ENCODE results near the gene PTPRQ.

PTPRQ gene

DNA sequence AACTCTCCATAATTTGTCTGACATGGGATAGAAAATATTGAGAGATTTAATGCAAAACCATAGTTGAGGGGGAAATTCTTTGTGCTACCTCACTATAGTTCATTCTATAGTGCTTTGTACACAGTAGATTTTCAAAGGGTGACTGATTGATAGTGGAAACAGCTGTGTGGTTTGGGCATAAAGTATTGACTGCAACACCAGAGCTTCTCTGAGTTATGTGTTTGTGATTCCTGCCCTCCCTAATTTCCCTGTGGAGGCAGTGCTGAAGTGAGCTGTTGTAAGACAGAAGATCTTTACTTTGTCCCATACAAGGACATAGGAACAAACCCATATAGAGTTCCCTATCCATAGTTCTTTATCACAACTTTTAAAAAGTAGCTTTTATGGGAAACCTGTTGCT, 47.1 kb downstream of the PTPRQ start:
- TF ChIP-seq, protein P1, sequence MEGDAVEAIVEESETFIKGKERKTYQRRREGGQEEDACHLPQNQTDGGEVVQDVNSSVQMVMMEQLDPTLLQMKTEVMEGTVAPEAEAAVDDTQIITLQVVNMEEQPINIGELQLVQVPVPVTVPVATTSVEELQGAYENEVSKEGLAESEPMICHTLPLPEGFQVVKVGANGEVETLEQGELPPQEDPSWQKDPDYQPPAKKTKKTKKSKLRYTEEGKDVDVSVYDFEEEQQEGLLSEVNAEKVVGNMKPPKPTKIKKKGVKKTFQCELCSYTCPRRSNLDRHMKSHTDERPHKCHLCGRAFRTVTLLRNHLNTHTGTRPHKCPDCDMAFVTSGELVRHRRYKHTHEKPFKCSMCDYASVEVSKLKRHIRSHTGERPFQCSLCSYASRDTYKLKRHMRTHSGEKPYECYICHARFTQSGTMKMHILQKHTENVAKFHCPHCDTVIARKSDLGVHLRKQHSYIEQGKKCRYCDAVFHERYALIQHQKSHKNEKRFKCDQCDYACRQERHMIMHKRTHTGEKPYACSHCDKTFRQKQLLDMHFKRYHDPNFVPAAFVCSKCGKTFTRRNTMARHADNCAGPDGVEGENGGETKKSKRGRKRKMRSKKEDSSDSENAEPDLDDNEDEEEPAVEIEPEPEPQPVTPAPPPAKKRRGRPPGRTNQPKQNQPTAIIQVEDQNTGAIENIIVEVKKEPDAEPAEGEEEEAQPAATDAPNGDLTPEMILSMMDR (IDR thresholded peaks at IDR 0.05; ENCODE audit: low read depth, low read length, missing control alignments) = no peak
- no peak overlapping the region for H3K4me3 ChIP-seq (ENCODE audit: low read depth, low read length)
- DNase-seq (ENCODE audit: low read depth) = no peak

DNA sequence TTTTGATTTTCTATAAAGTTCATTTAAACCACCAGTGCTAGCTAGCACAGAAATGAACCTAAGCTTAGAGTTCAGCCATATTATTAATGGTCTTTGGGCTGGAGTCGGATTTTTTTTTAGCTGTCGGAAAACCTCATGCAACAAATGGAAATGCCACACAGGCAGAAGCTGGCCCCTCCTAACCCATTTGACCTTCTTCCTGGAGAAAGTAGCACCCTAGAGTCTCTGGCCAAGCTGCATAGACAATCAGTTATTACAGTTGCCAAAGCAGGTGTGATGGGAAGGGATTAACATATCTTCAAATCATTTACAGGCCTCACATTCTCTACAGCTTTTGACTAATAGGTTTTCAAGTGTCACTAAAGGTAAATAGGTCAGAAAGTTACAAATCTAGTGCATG, 49.4 kb downstream of the PTPRQ start:
- no peak overlapping the region for H3K4me3 ChIP-seq (ENCODE audit: low read depth, low read length)
- TF ChIP-seq, protein P1 (IDR thresholded peaks at IDR 0.05; ENCODE audit: low read depth, low read length, missing control alignments) = no peak

DNA sequence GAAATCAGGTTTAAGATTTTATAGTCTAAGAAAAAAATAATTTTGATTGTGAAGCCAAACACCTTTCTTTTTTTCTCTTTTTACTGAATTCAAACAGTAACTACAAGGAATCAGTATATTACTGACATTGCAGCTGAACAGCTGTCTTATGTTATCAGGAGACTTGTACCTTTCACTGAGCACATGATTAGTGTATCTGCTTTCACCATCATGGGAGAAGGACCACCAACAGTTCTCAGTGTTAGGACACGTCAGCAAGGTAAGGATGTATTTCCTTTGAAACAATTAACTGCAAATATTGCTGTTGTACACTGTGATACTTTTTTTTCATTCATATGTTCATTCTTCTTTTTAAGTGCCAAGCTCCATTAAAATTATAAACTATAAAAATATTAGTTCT, 50.8 kb downstream of the PTPRQ start:
- DNase-seq (ENCODE audit: low read depth) = no peak
- TF ChIP-seq, protein P1 (IDR thresholded peaks at IDR 0.05; ENCODE audit: low read depth, low read length, missing control alignments) = no peak
- H3K4me3 ChIP-seq (ENCODE audit: low read depth, low read length) = no peak overlapping the region

More for the DNA sequence above, 49.4 kb downstream of the PTPRQ start:
- DNase-seq (ENCODE audit: low read depth) = no peak

DNA sequence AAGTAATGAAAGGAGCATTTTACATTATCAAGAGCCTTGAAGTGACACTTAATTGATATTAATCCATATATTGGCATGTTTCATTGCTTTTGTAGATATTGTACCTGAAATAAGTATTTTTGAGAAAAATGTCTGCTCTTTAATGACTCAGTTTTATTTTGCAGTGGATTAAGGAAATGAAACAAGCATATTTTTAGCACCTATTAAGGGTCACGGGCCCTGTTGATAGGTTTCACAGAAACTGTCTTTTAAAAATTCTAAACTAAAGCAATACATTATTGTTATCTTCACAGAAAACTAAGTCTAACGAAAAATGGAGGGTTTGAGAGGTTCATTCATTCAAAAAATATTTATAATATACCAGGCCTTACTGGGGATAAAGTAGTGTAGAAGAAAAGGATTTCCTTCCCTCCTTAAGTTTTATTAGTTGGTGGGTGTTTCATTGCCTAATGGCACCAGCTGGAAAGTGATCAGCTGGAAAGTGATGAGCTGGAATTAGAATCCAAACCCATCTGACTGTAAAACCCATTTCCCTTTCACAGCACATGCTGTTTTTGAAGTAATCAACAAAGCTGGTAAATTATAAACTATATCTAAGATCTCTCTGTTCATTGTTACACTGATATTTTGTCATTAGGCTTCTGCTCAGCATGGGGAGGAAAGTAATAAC, 54.2 kb downstream of the PTPRQ start:
- no peak for DNase-seq (ENCODE audit: low read depth)
- H3K4me3 ChIP-seq (ENCODE audit: low read depth, low read length) = no peak overlapping the region
- TF ChIP-seq, protein P1 (IDR thresholded peaks at IDR 0.05; ENCODE audit: low read depth, low read length, missing control alignments) = no peak

DNA sequence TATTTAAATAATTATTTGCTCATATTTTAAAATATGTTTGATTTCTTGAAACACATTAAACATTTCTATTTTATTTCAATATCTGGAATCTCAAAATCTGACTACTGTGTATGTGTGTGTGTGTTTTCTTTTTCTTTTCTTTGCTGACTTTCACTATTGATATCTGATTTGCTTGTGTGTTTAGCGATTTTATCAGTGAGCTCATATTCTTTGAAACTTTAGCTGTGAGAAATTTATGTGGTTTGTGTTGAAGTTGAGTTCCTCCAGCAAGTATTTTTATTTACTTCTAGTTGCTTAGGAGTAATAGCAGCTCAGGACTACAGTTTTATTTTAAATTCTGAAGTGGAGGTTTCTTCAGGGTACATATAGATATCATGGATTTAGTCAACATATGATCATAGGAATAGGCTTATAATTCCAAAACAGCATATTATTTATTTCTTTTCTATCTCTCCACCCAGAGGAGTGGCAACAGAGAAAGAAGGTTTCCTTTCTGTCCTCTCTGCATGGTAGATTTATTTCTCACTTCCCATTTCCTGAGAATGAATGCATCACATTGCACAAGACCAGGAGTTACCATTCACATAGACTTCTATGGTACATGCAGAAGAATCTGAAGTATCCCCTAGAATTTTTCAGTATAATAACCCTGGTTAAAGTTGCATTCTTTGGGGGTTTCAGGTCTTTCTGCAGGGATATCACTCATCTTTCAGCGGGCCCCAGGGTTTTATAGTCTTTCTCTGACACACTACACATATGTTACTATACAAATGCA, 60.5 kb downstream of the PTPRQ start:
- no peak overlapping the region for H3K4me3 ChIP-seq (ENCODE audit: low read depth, low read length)
- peak; percentile 5 for DNase-seq (ENCODE audit: low read depth)
- TF ChIP-seq, protein P1 (IDR thresholded peaks at IDR 0.05; ENCODE audit: low read depth, low read length, missing control alignments) = no peak

DNA sequence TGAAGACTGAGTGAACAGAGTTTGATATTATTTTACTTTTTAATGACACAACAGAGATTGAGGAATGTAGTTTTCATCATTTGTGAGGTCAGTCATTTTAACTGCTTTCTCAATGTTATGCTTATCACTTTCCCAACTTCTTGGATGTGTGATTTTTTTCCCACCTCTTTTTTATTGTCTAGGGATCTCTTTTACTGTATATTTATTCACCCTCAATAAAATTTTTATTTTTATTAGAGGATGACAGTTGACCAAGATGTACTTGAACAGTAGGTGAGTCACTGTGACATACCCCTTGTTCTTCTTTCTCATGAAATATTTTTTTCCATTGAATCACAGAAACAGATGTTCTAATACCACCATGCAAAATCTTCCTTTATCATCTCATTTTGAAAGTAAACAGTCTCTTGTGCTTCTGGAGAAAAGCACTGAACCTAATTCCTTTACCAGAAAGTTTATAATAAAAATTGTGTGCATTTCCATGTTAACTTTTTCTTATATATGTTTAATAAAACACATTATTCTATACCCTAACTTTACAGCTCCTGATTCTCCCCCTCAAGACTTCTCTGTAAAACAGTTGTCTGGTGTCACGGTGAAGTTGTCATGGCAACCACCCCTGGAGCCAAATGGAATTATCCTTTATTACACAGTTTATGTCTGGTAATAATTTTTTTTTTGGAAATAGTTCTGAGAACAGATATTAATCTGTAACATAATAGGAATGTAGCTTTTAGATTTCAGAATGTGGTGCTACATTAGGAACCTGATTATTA, 65.9 kb downstream of the PTPRQ start:
- DNase-seq (ENCODE audit: low read depth) = no peak
- TF ChIP-seq, protein P1 (IDR thresholded peaks at IDR 0.05; ENCODE audit: low read depth, low read length, missing control alignments) = no peak

More for the DNA sequence above, 65.9 kb downstream of the PTPRQ start:
- H3K4me3 ChIP-seq (ENCODE audit: low read depth, low read length) = no peak overlapping the region
